HEK293T (cell line): ENCODE results near the gene KLC4.

Experiments
- ARNT ChIP-seq: fragments of 450-650 bp; IDR thresholded peaks from 2 replicates; pipeline ENCODE4 v1.6.1; 2017; ENCODE audit warnings: mild to moderate bottlenecking
- BHLHE40 ChIP-seq: fragments of 450-650 bp; IDR thresholded peaks from 2 replicates; pipeline ENCODE4 v1.6.1; 2016; ENCODE audit warnings: mild to moderate bottlenecking, moderate library complexity, borderline replicate concordance
- CTBP1 ChIP-seq: fragments of 450-650 bp; IDR thresholded peaks from 2 replicates; pipeline ENCODE4 v1.6.1; 2016; ENCODE audit warnings: borderline replicate concordance
- ELF4 ChIP-seq: fragments of 450-650 bp; IDR thresholded peaks from 2 replicates; pipeline ENCODE4 v1.6.1; 2017; ENCODE audit warnings: antibody characterized with exemption
- FOXA1 ChIP-seq: fragments of 450-650 bp; IDR thresholded peaks from 2 replicates; pipeline ENCODE4 v1.6.1; 2016; ENCODE audit warnings: mild to moderate bottlenecking
- FOXK2 ChIP-seq: fragments of 450-650 bp; IDR thresholded peaks from 2 replicates; pipeline ENCODE4 v1.6.1; 2016; ENCODE audit warnings: mild to moderate bottlenecking
- FOXM1 ChIP-seq: fragments of 450-650 bp; IDR thresholded peaks from 2 replicates; pipeline ENCODE4 v1.6.1; 2017; ENCODE audit warnings: mild to moderate bottlenecking, borderline replicate concordance
- HDGF ChIP-seq: fragments of 450-650 bp; IDR thresholded peaks from 2 replicates; pipeline ENCODE4 v1.6.1; 2017; ENCODE audit warnings: antibody characterized with exemption, borderline replicate concordance
- LEF1 ChIP-seq: fragments of 450-650 bp; IDR thresholded peaks from 2 replicates; pipeline ENCODE4 v1.6.1; 2017; ENCODE audit warnings: mild to moderate bottlenecking, borderline replicate concordance
- NFRKB ChIP-seq: fragments of 450-650 bp; IDR thresholded peaks from 2 replicates; pipeline ENCODE4 v1.6.1; 2016; ENCODE audit warnings: mild to moderate bottlenecking, moderate library complexity
- SP1 ChIP-seq: fragments of 450-650 bp; IDR thresholded peaks from 2 replicates; pipeline ENCODE4 v1.6.1; 2017
- SUZ12 ChIP-seq: fragments of 450-650 bp; IDR thresholded peaks from 2 replicates; pipeline ENCODE4 v1.6.1; 2016; ENCODE audit warnings: mild to moderate bottlenecking
- TARDBP ChIP-seq: fragments of 450-650 bp; IDR thresholded peaks from 2 replicates; pipeline ENCODE4 v1.6.1; 2016

DNA sequence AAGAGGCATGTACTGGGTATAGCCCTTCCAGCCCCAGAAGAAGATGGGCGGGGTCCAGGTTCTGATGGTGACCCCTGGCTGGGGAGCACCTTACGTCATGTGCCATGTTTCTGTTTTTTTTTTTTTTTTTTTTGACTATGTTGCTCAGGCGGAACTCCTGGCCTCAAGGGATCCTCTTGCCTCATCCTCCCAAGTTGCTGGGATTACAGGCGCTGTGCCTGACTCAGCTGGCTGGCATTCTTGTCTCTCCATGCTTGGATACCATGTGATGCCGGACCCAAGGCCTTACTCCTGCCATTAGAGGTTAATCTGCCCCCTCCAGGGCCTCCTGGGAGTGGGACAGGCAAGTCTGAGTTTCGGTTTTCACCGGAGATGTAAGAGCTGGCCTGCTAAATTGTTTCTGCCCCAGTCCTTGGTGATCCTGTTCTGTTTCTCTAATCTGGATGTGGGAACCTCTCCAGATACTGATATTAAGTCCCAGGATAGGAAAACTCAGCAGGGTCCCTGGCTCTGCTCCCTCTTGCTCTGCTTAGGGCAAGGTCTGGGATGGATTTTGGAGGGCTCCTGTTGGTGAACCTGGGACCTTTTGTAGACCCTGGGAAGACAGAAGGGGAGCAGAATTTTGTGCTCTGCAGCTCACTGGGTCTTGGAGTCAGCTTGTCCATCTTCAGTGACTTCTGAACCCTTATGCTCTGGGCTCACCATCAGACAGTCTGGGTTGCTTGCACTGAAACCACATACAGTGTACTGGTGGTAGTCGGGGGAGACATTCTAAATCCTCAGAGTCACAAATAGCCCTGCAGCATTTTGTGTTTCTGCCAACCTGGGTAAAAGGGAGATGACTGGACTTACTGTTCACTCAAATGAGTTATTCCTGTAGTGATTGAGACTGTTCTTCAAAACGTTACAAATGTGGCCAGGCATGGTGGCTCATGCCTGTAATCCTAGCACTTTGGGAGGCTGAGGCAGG is 61.8 kb downstream of the KLC4 start:
- no peak for TF ChIP-seq BHLHE40
- no peak for TF ChIP-seq LEF1
- TF ChIP-seq SP1: no peak
- no peak for TF ChIP-seq SUZ12
- no peak for TF ChIP-seq FOXK2
- TF ChIP-seq ARNT: no peak
- TF ChIP-seq FOXA1: no peak
- TF ChIP-seq NFRKB: no peak
- no peak for TF ChIP-seq ELF4
- no peak for TF ChIP-seq TARDBP
- no peak for TF ChIP-seq FOXM1
- TF ChIP-seq HDGF: no peak
- no peak for TF ChIP-seq CTBP1
